Breast epithelium (tissue), 3 donors: ENCODE measurements around the gene DOCK3.

Experiments used
- POLR2A ChIP-seq: fragments of 450-650 bp; IDR thresholded peaks from one replicate; pipeline ENCODE4 v1.6.1; 2016; ENCODE audit warnings: antibody characterized with exemption, mild to moderate bottlenecking, moderate library complexity
- TF ChIP-seq, protein P1 (sequence below), 3 donors: fragments of 450-650 bp; IDR thresholded peaks; one replicate each; pipeline ENCODE4 v1.5.1; 2016 to 2017; ENCODE audit warnings: antibody characterized with exemption in 3 of 3, mild to moderate bottlenecking in 3 of 3, moderate library complexity in 3 of 3

GRCh38 chr3:50687916-50688315, 13.2 kb downstream of the DOCK3 start:
- TF ChIP-seq, protein P1, sequence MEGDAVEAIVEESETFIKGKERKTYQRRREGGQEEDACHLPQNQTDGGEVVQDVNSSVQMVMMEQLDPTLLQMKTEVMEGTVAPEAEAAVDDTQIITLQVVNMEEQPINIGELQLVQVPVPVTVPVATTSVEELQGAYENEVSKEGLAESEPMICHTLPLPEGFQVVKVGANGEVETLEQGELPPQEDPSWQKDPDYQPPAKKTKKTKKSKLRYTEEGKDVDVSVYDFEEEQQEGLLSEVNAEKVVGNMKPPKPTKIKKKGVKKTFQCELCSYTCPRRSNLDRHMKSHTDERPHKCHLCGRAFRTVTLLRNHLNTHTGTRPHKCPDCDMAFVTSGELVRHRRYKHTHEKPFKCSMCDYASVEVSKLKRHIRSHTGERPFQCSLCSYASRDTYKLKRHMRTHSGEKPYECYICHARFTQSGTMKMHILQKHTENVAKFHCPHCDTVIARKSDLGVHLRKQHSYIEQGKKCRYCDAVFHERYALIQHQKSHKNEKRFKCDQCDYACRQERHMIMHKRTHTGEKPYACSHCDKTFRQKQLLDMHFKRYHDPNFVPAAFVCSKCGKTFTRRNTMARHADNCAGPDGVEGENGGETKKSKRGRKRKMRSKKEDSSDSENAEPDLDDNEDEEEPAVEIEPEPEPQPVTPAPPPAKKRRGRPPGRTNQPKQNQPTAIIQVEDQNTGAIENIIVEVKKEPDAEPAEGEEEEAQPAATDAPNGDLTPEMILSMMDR (IDR thresholded peaks at IDR 0.05), result no peak
- TF ChIP-seq POLR2A, result no peak
